ENCODE data around the gene XYLB.
"Not testable (repeated sequence)": the region's sequence is repeated elsewhere in the genome, so short reads cannot be mapped to it uniquely, and the experiment has no call there.

XYLB gene

DNA sequence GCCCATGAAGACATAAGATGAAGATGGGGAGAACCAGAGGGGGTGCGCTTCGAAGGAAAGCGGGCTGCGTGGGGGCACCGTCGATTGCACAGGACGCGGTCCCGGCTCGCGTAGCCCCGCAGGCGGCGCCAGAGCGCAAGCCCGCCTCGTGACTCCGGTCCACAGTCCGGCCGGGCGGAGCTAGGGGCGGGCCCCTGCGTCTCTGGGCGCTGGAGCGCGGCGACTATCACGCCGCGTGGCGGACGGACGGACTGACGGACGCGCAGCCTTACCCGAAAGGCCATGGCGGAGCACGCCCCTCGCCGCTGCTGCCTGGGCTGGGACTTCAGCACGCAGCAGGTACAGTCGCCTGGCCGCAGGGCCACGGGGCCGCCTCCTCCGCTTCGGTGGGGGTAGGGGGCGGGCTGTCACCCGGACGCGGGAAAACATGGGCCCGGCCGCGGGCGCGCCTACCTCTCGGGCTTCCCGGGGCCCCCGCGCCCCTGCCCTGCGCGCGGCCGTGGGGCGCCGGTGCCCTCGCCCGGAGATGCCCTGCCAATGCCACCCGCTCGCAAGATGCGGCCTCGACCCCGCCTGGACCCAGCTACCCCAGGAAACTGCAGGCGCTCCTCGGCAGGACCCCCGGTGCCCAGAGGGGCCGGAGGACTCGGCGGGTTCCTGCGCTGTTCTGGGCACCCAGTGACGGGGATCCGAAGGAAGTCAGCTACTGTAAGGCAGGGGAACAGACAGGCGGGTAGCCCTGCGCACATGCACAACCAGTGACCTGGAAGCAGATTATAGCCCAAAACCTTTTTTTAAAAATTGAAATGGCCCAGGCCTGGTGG, at the start of gene XYLB:
TSS of gene XYLB (plus strand) at position 199 of the 824 bp plus-strand sequence. CDS start at position 283, 84 bp downstream.
- Histone ChIP-seq H3F3A (ENCODE audit: control insufficient read depth, insufficient read depth) (no peaks in the 10 kb centered on the region), H3K4me1 (ENCODE audit: control insufficient read depth, low read length) (peaks cover 20% of the 10 kb centered on the region), H3K9me3 (ENCODE audit: control insufficient read depth, insufficient read depth, low read length) (no peaks in the 10 kb centered on the region), H3K4me3 (ENCODE audit: low read length) (peak within 1 kb of the TSS; percentile 85), H3K4me2 (ENCODE audit: low read length) (peak within 1 kb of the TSS; percentile 83), H3K9me2 (replicated peaks; ENCODE audit: control insufficient read depth, low read length) (no peaks in the 10 kb centered on the region), H3K79me2 (ENCODE audit: control insufficient read depth, low read length) (peaks cover 22% of the 10 kb centered on the region), H3K36me3 (ENCODE audit: control insufficient read depth, low read length) (peaks cover 21% of the 10 kb centered on the region), H3K27ac (ENCODE audit: low read depth, low read length) (no peak within 1 kb of the TSS), H3K27me3 (ENCODE audit: control insufficient read depth, low read length) (no peaks in the 10 kb centered on the region), H4K20me1 (ENCODE audit: control insufficient read depth, insufficient read depth, low read depth, low read length) (no peaks in the 10 kb centered on the region)
- TF ChIP-seq, protein P1, sequence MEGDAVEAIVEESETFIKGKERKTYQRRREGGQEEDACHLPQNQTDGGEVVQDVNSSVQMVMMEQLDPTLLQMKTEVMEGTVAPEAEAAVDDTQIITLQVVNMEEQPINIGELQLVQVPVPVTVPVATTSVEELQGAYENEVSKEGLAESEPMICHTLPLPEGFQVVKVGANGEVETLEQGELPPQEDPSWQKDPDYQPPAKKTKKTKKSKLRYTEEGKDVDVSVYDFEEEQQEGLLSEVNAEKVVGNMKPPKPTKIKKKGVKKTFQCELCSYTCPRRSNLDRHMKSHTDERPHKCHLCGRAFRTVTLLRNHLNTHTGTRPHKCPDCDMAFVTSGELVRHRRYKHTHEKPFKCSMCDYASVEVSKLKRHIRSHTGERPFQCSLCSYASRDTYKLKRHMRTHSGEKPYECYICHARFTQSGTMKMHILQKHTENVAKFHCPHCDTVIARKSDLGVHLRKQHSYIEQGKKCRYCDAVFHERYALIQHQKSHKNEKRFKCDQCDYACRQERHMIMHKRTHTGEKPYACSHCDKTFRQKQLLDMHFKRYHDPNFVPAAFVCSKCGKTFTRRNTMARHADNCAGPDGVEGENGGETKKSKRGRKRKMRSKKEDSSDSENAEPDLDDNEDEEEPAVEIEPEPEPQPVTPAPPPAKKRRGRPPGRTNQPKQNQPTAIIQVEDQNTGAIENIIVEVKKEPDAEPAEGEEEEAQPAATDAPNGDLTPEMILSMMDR (IDR thresholded peaks at IDR 0.05; ENCODE audit: low read depth, low read length, poor library complexity, severe bottlenecking): peak; percentile 64
- TF ChIP-seq EZH2phosphoT487 (IDR thresholded peaks at IDR 0.05; ENCODE audit: borderline replicate concordance, low read length): no peak

DNA sequence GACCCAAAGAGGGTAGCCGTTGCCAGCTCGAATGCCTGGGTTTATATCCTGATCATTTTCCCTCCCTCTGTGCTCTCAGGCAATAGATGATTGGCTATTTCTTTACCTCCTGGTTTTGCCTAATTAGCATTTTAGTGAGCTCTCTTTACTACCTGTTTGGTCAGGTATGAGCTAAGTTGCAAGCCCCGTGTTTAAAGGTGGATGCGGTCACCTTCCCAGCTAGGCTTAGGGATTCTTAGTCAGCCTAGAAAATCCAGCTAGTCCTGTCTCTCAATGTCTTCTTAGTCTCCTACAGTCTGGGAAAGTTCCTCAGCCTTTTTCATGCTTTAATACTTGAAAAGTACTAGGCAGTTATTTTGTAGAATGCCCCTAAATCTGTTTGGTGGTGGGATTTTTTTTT, 49.5 kb upstream of the XYLB start:
- H3K9me2 ChIP-seq (replicated peaks; ENCODE audit: control insufficient read depth, low read length); H4K20me1 ChIP-seq (ENCODE audit: control insufficient read depth, insufficient read depth, low read depth, low read length); H3K9me3 ChIP-seq (ENCODE audit: control insufficient read depth, insufficient read depth, low read length); H3F3A ChIP-seq (ENCODE audit: control insufficient read depth, insufficient read depth); H3K4me1 ChIP-seq (ENCODE audit: control insufficient read depth, low read length); H3K4me3 ChIP-seq (ENCODE audit: low read length); H3K27ac ChIP-seq (ENCODE audit: low read depth, low read length); H3K36me3 ChIP-seq (ENCODE audit: control insufficient read depth, low read length); H3K79me2 ChIP-seq (ENCODE audit: control insufficient read depth, low read length); H3K27me3 ChIP-seq (ENCODE audit: control insufficient read depth, low read length); H3K4me2 ChIP-seq (ENCODE audit: low read length): not testable (repeated sequence)

DNA sequence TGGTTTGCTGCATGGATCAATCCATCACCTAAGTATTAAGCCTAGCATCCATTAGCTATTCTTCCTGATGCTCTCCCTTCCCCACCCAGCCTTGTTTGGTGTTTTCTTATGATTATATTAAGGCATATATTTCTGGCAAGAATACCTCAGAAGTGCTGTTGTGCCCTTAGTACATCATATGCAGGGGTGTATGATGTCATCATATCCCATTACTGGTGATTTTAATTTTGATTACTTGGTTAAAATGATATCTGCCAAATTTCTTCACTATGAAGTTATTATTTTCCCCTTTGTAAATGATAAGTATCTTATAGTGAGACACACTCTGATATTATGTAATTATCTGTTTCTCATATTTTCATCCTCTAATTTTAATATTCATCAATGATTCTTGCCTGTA, 49.0 kb upstream of the XYLB start:
- Histone ChIP-seq H3F3A (ENCODE audit: control insufficient read depth, insufficient read depth) (no peaks in the 10 kb centered on the region), H3K79me2 (ENCODE audit: control insufficient read depth, low read length) (no peaks in the 10 kb centered on the region), H3K4me1 (ENCODE audit: control insufficient read depth, low read length) (no peaks in the 10 kb centered on the region), H4K20me1 (ENCODE audit: control insufficient read depth, insufficient read depth, low read depth, low read length) (no peaks in the 10 kb centered on the region), H3K9me2 (replicated peaks; ENCODE audit: control insufficient read depth, low read length) (no peaks in the 10 kb centered on the region), H3K27ac (ENCODE audit: low read depth, low read length) (no peak overlapping the region), H3K9me3 (ENCODE audit: control insufficient read depth, insufficient read depth, low read length) (no peaks in the 10 kb centered on the region), H3K36me3 (ENCODE audit: control insufficient read depth, low read length) (no peaks in the 10 kb centered on the region), H3K4me3 (ENCODE audit: low read length) (no peak overlapping the region), H3K27me3 (ENCODE audit: control insufficient read depth, low read length) (0 out of 2 replicates have a peak, but pooled peaks cover 4% of the 10 kb centered on the region), H3K4me2 (ENCODE audit: low read length) (no peak overlapping the region)
- TF ChIP-seq, protein P1 (IDR thresholded peaks at IDR 0.05; ENCODE audit: low read depth, low read length, poor library complexity, severe bottlenecking): no peak
- TF ChIP-seq EZH2phosphoT487 (IDR thresholded peaks at IDR 0.05; ENCODE audit: borderline replicate concordance, low read length): no peak

DNA sequence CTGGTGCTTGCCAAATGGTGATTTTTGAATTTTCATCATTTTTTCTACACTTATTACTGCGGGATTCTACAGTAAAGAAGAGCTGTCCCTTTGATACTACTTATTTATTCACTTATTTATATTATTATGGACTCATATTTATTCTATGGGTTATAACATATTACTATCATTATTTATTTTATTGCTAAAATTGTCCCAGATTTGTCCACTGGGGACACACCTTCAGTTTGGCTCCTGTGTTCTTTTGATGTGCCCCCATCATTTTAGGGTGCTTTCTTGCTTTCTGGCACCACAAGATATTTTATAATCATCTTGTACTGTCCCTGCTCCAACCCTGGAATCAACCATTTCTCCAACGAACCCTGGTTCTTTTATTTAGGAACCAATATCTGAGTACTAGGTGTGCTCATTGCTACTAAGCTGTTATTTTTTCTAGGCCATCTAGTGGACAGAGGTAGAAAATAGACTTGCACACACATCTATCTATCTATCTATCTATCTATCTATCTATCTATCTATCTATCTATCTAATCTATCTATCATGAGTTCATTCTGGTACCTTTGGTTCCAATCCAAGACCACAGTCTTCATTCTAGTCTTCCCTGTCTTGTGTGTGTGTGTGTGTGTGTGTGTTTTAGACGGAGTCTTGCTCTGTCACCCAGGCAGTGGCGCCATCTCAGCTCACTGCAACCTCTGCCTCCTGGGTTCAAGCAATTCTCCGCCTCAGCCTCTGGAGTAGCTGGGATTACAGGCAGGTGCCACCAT, 48.5 kb upstream of the XYLB start:
- no peaks in the 10 kb centered on the region for H3K36me3 ChIP-seq (ENCODE audit: control insufficient read depth, low read length)
- no peak overlapping the region for H3K4me2 ChIP-seq (ENCODE audit: low read length)
- no peaks in the 10 kb centered on the region for H4K20me1 ChIP-seq (ENCODE audit: control insufficient read depth, insufficient read depth, low read depth, low read length)
- H3K27ac ChIP-seq (ENCODE audit: low read depth, low read length): no peak overlapping the region
- peaks cover 5% of the 10 kb centered on the region; the same call in 1 of the 2 replicates for H3K27me3 ChIP-seq (ENCODE audit: control insufficient read depth, low read length)
- H3K9me3 ChIP-seq (ENCODE audit: control insufficient read depth, insufficient read depth, low read length): no peaks in the 10 kb centered on the region
- H3K4me3 ChIP-seq (ENCODE audit: low read length): no peak overlapping the region
- no peaks in the 10 kb centered on the region for H3F3A ChIP-seq (ENCODE audit: control insufficient read depth, insufficient read depth)
- no peak for TF ChIP-seq EZH2phosphoT487 (IDR thresholded peaks at IDR 0.05; ENCODE audit: borderline replicate concordance, low read length)
- TF ChIP-seq, protein P1 (IDR thresholded peaks at IDR 0.05; ENCODE audit: low read depth, low read length, poor library complexity, severe bottlenecking): peak; percentile 76
- no peaks in the 10 kb centered on the region for H3K79me2 ChIP-seq (ENCODE audit: control insufficient read depth, low read length)
- H3K9me2 ChIP-seq (replicated peaks; ENCODE audit: control insufficient read depth, low read length): no peaks in the 10 kb centered on the region
- H3K4me1 ChIP-seq (ENCODE audit: control insufficient read depth, low read length): no peaks in the 10 kb centered on the region

Measured in DOHH2 (cell line).